ENCODE results near the gene PEAR1.

PEAR1 gene

GRCh38 chr1:156846643-156847042, 46.9 kb upstream of the PEAR1 start:
- H3K27ac ChIP-seq (ENCODE audit: insufficient read depth in 1 of 2, low read depth in 1 of 2, low read length in 2 of 2, poor library complexity in 1 of 2, severe bottlenecking in 2 of 2): no peak overlapping the region
- H3K4me1 ChIP-seq (ENCODE audit: control extremely low read depth in 1 of 4, control insufficient read depth in 4 of 4, insufficient read depth in 4 of 4, low read length in 3 of 4): peaks cover 0 to 20% (median 15%) of the 10 kb centered on the region in 4 experiments
- H3K9me3 ChIP-seq (ENCODE audit: control extremely low read depth in 1 of 5, control insufficient read depth in 4 of 5, insufficient read depth in 2 of 5, low read depth in 1 of 5, low read length in 4 of 5): no peaks in the 10 kb centered on the region
- no peaks in the 10 kb centered on the region for H3K36me3 ChIP-seq (ENCODE audit: control insufficient read depth in 4 of 4, insufficient read depth in 4 of 4, low read length in 3 of 4)
- POLR2A ChIA-PET: no interaction called here
- WGBS (ENCODE audit: insufficient coverage): 100% methylated on average over 2 of the region's 5 CpGs
- no peak overlapping the region for H3K4me3 ChIP-seq (ENCODE audit: control insufficient read depth in 1 of 7, extremely low read depth in 1 of 7, insufficient read depth in 4 of 7, low read depth in 2 of 7, low read length in 6 of 7)
- DNase-seq: no peak
- CTCF ChIA-PET: interaction anchor here (0.8 to 7.3 kb wide), 5 partner anchors 9 to 103 kb away, joined by 3 to 72 read pairs (median 4); partner anchors contain the start of genes INSRR and NTRK1
- H3K27me3 ChIP-seq (replicated peaks in 2 of 5; ENCODE audit: control insufficient read depth in 4 of 5, insufficient read depth in 5 of 5, low read length in 4 of 5): peaks cover 0 to 91% (median 44%) of the 10 kb centered on the region in 5 experiments

DNA sequence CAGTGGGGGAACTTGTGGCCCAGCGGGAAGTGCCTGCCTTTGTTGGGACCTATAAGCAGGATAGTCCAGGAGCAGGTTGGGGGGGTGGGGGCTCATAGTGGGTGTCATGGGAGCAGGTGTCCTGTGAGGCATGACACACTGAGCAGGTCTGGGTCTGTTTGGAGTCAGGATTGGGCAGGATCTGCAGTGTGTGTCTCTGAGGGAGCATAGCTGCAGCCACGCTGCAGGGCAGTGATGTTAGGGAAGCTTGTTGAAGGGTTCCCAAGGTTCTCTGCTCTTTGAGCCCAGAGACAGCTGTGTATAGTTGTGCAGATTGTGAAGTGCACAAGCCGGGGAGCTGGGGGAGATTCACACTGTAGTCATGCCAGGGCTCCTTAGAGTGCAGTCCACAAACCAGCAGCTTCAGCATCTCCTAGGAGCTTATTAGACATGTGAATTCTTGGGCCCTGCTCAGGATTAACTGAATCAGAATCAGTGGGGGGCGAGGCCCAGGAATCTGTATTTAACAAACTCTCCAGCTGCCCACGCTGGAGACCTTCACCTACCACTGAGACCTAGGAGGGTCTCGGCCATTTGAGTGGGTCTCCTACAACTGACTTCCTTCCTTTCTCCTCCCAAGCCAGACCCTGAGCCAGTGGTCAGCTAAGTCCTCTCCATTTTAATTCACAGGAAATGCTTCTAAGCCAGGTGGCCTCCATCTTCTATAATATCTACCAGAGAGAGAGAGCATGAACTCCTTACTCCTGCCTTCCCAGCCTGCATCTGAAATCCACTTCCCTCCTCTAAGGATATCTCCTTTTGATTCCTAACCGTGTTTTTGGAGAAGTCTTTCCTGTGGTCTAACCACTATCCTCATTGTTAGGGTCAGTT, 45.7 kb upstream of the PEAR1 start:
- no peaks in the 10 kb centered on the region for H3K9me3 ChIP-seq (ENCODE audit: control extremely low read depth in 1 of 5, control insufficient read depth in 4 of 5, insufficient read depth in 2 of 5, low read depth in 1 of 5, low read length in 4 of 5)

DNA sequence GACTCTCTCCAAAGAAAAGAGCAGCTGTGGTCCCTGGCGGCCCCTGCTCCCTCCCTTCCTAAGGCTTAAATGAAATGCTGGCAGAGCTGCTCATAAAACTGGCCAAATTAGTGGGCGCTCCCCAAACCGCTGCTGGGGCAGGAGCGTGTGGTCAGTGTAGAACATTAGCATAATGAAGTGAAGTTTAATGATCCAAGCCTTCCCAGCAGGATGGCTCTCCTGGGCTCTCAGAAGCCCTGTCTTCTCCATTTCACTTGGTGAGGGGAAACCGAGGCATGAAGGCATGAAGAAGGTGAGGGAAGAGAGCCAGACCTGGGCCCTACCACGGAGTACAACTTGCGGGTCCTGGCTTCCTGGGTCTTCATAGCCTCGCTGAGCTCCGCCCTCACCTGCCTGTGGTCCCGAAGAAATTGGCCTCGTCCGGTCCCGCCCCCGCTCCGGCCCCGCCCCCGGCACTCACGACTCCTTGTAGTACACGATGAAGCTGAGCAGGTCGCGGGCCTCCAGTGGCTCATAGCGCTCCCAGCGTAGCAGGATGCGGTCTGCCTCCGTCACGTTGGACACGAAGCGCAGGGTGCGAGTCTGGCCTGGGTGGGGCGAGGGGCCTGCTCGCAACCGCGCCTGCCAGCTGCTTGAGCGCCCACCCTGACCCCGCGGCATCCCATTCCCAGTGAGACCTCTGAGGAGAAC, 44.9 kb upstream of the PEAR1 start:
- Histone ChIP-seq H3K4me1 (ENCODE audit: control extremely low read depth in 1 of 4, control insufficient read depth in 4 of 4, insufficient read depth in 4 of 4, low read length in 3 of 4) (peaks cover 0 to 20% (median 15%) of the 10 kb centered on the region in 4 experiments), H3K4me3 (ENCODE audit: control insufficient read depth in 1 of 7, extremely low read depth in 1 of 7, insufficient read depth in 4 of 7, low read depth in 2 of 7, low read length in 6 of 7) (peak overlapping the region in 1 of 7 experiments; percentile 16), H3K27ac (ENCODE audit: insufficient read depth in 1 of 2, low read depth in 1 of 2, low read length in 2 of 2, poor library complexity in 1 of 2, severe bottlenecking in 2 of 2) (no peak overlapping the region), H3K27me3 (replicated peaks in 2 of 5; ENCODE audit: control insufficient read depth in 4 of 5, insufficient read depth in 5 of 5, low read length in 4 of 5) (peaks cover 0 to 73% (median 39%) of the 10 kb centered on the region in 5 experiments), H3K9me3 (ENCODE audit: control extremely low read depth in 1 of 5, control insufficient read depth in 4 of 5, insufficient read depth in 2 of 5, low read depth in 1 of 5, low read length in 4 of 5) (no peaks in the 10 kb centered on the region), H3K36me3 (ENCODE audit: control insufficient read depth in 4 of 4, insufficient read depth in 4 of 4, low read length in 3 of 4) (no peaks in the 10 kb centered on the region)
- DNase-seq: peak in 2 of 3 donors; percentile 42 to 48
- WGBS (ENCODE audit: insufficient coverage): 9% methylated on average over 31 of the region's 36 CpGs
- CTCF ChIA-PET: interaction anchor here (0.6 to 7.3 kb wide), 8 partner anchors 10 to 122 kb away, joined by 3 to 72 read pairs (median 4); partner anchors contain the start of genes INSRR and NTRK1
- POLR2A ChIA-PET: interaction anchor here (0.9 kb wide), 1 partner anchor 31 kb away, joined by 3 read pairs; no protein-coding TSS in a partner anchor

More for the DNA sequence above, 45.7 kb upstream of the PEAR1 start:
- ChIA-PET POLR2A (interaction anchor here (0.9 kb wide), 1 partner anchor 31 kb away, joined by 3 read pairs; no protein-coding TSS in a partner anchor), CTCF (interaction anchor here (0.6 to 7.3 kb wide), 9 partner anchors 10 to 74 kb away, joined by 3 to 72 read pairs (median 3); partner anchors contain the start of genes INSRR and NTRK1)
- DNase-seq: no peak
- H3K4me3 ChIP-seq (ENCODE audit: control insufficient read depth in 1 of 7, extremely low read depth in 1 of 7, insufficient read depth in 4 of 7, low read depth in 2 of 7, low read length in 6 of 7): no peak overlapping the region
- H3K36me3 ChIP-seq (ENCODE audit: control insufficient read depth in 4 of 4, insufficient read depth in 4 of 4, low read length in 3 of 4): no peaks in the 10 kb centered on the region
- no peak overlapping the region for H3K27ac ChIP-seq (ENCODE audit: insufficient read depth in 1 of 2, low read depth in 1 of 2, low read length in 2 of 2, poor library complexity in 1 of 2, severe bottlenecking in 2 of 2)
- H3K27me3 ChIP-seq (replicated peaks in 2 of 5; ENCODE audit: control insufficient read depth in 4 of 5, insufficient read depth in 5 of 5, low read length in 4 of 5): peaks cover 0 to 81% (median 44%) of the 10 kb centered on the region in 5 experiments
- peaks cover 0 to 20% (median 15%) of the 10 kb centered on the region in 4 experiments for H3K4me1 ChIP-seq (ENCODE audit: control extremely low read depth in 1 of 4, control insufficient read depth in 4 of 4, insufficient read depth in 4 of 4, low read length in 3 of 4)
- 75% methylated on average over 6 of the region's 7 CpGs for WGBS (ENCODE audit: insufficient coverage)

DNA sequence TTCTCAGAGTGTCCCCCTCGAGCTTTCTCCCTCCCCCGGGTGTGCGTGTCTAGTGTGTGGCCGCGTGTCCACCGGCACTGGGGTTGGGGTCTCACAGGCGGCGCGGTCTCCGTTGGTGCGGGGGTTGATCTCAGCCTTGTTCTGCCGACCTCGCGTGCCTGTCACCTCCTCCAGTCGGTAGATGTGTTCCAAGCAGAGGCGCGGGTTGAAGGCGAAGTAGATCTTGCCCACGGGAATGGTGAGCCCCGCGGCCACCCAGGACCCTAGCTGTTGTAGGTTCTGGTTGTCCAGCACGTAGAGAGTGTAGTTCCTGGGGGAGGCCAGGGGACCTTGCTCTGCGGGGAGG, 44.4 kb upstream of the PEAR1 start:
- H3K27ac ChIP-seq (ENCODE audit: insufficient read depth in 1 of 2, low read depth in 1 of 2, low read length in 2 of 2, poor library complexity in 1 of 2, severe bottlenecking in 2 of 2): no peak overlapping the region
- H3K36me3 ChIP-seq (ENCODE audit: control insufficient read depth in 4 of 4, insufficient read depth in 4 of 4, low read length in 3 of 4): no peaks in the 10 kb centered on the region
- no peak for DNase-seq
- H3K4me3 ChIP-seq (ENCODE audit: control insufficient read depth in 1 of 7, extremely low read depth in 1 of 7, insufficient read depth in 4 of 7, low read depth in 2 of 7, low read length in 6 of 7): no peak overlapping the region
- peaks cover 0 to 68% (median 38%) of the 10 kb centered on the region in 5 experiments for H3K27me3 ChIP-seq (replicated peaks in 2 of 5; ENCODE audit: control insufficient read depth in 4 of 5, insufficient read depth in 5 of 5, low read length in 4 of 5)
- POLR2A ChIA-PET: interaction anchor here (0.9 kb wide), 1 partner anchor 32 kb away, joined by 3 read pairs; no protein-coding TSS in a partner anchor
- H3K9me3 ChIP-seq (ENCODE audit: control extremely low read depth in 1 of 5, control insufficient read depth in 4 of 5, insufficient read depth in 2 of 5, low read depth in 1 of 5, low read length in 4 of 5): no peaks in the 10 kb centered on the region
- CTCF ChIA-PET: interaction anchor here (1.1 to 7.3 kb wide), 5 partner anchors 10 to 123 kb away, joined by 3 to 72 read pairs (median 4); partner anchors contain the start of genes INSRR and NTRK1
- peaks cover 0 to 20% (median 15%) of the 10 kb centered on the region in 4 experiments for H3K4me1 ChIP-seq (ENCODE audit: control extremely low read depth in 1 of 4, control insufficient read depth in 4 of 4, insufficient read depth in 4 of 4, low read length in 3 of 4)
- 21% methylated on average over 14 of the region's 23 CpGs for WGBS (ENCODE audit: insufficient coverage)

- Histone ChIP-seq H3K4me1 (ENCODE audit: control extremely low read depth in 1 of 4, control insufficient read depth in 4 of 4, insufficient read depth in 4 of 4, low read length in 3 of 4) (peaks cover 0 to 9% (median 5%) of the 10 kb centered on the region in 4 experiments), H3K27ac (ENCODE audit: insufficient read depth in 1 of 2, low read depth in 1 of 2, low read length in 2 of 2, poor library complexity in 1 of 2, severe bottlenecking in 2 of 2) (no peak overlapping the region), H3K9me3 (ENCODE audit: control extremely low read depth in 1 of 5, control insufficient read depth in 4 of 5, insufficient read depth in 2 of 5, low read depth in 1 of 5, low read length in 4 of 5) (no peaks in the 10 kb centered on the region), H3K36me3 (ENCODE audit: control insufficient read depth in 4 of 4, insufficient read depth in 4 of 4, low read length in 3 of 4) (no peaks in the 10 kb centered on the region), H3K27me3 (replicated peaks in 2 of 5; ENCODE audit: control insufficient read depth in 4 of 5, insufficient read depth in 5 of 5, low read length in 4 of 5) (peaks cover 0 to 47% (median 33%) of the 10 kb centered on the region in 5 experiments), H3K4me3 (ENCODE audit: control insufficient read depth in 1 of 7, extremely low read depth in 1 of 7, insufficient read depth in 4 of 7, low read depth in 2 of 7, low read length in 6 of 7) (no peak overlapping the region)
- POLR2A ChIA-PET: no interaction called here
- DNase-seq: no peak
- 92% methylated on average over 15 of the region's 17 CpGs for WGBS (ENCODE audit: insufficient coverage)
- CTCF ChIA-PET: interaction anchor here (0.7 to 12.2 kb wide), 4 partner anchors 38 to 126 kb away, joined by 3 to 282 read pairs (median 7); no protein-coding TSS in a partner anchor
These were observed 41.6 kb upstream of the PEAR1 start for GRCh38 chr1:156851779-156852417.

GRCh38 chr1:156852418-156852874, 41.1 kb upstream of the PEAR1 start:
- H3K4me1 ChIP-seq (ENCODE audit: control extremely low read depth in 1 of 4, control insufficient read depth in 4 of 4, insufficient read depth in 4 of 4, low read length in 3 of 4): peaks cover 0 to 9% (median 5%) of the 10 kb centered on the region in 4 experiments
- H3K4me3 ChIP-seq (ENCODE audit: control insufficient read depth in 1 of 7, extremely low read depth in 1 of 7, insufficient read depth in 4 of 7, low read depth in 2 of 7, low read length in 6 of 7): no peak overlapping the region
- POLR2A ChIA-PET: no interaction called here
- CTCF ChIA-PET: interaction anchor here (0.7 to 12.2 kb wide), 8 partner anchors 12 to 126 kb away, joined by 3 to 282 read pairs (median 5); no protein-coding TSS in a partner anchor
- no peaks in the 10 kb centered on the region for H3K9me3 ChIP-seq (ENCODE audit: control extremely low read depth in 1 of 5, control insufficient read depth in 4 of 5, insufficient read depth in 2 of 5, low read depth in 1 of 5, low read length in 4 of 5)
- no peaks in the 10 kb centered on the region for H3K36me3 ChIP-seq (ENCODE audit: control insufficient read depth in 4 of 4, insufficient read depth in 4 of 4, low read length in 3 of 4)
- no peak overlapping the region for H3K27ac ChIP-seq (ENCODE audit: insufficient read depth in 1 of 2, low read depth in 1 of 2, low read length in 2 of 2, poor library complexity in 1 of 2, severe bottlenecking in 2 of 2)
- peaks cover 0 to 47% (median 30%) of the 10 kb centered on the region in 5 experiments for H3K27me3 ChIP-seq (replicated peaks in 2 of 5; ENCODE audit: control insufficient read depth in 4 of 5, insufficient read depth in 5 of 5, low read length in 4 of 5)
- 78% methylated on average over 9 of the region's 9 CpGs for WGBS (ENCODE audit: insufficient coverage)
- no peak for DNase-seq
